ENCODE results near the gene RAB40C. TPM values are rescaled to one million over a fixed set of nuclear protein-coding genes. Genes with fewer than 3 reads are reported as not detected.
A peak's percentile ranks its signal among the peaks of the same experiment; 100 is the strongest.

RAB40C gene
- total RNA-seq, 1 experiment from 2014 or later = 19.9 TPM

DNA sequence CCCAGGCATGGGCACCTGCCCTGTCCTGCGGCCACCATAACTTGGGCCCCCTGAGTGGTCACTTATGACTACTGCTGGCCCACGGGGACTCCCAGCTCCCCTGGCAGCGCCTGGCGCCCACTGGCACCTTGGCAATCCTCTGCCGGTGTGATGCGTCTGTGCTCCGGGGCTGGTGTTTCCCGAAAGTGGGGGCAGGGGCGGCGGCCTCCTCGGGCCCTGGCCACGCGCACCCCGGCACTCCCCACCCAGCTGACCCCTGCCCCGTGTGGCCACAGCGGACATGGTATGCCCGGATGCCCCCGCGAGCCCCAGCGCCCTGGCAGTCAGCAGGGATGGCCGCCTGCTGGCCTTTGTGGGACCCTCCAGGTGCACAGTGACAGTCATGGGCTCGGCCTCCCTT lies 67.6 kb downstream of the RAB40C start:
- no peaks in the 10 kb centered on the region for H3K27me3 ChIP-seq (replicated peaks; ENCODE audit: insufficient read depth, low read depth, low read length, poor library complexity)
- peaks cover 6% of the 10 kb centered on the region for H3K4me1 ChIP-seq (ENCODE audit: insufficient read depth, low read length, poor library complexity, severe bottlenecking)
- ChIA-PET POLR2A (ENCODE audit: low non-redundant PET) (no interaction called here), CTCF (no interaction called here)
- H3K36me3 ChIP-seq (ENCODE audit: insufficient read depth, low read length, poor library complexity, severe bottlenecking) = peaks cover 4% of the 10 kb centered on the region
- no peak for DNase-seq (ENCODE audit: low spot score)
- no peak overlapping the region for H3K4me3 ChIP-seq (ENCODE audit: low read depth, low read length, poor library complexity, severe bottlenecking)
- no peak for TF ChIP-seq EZH2 (IDR thresholded peaks at IDR 0.05; ENCODE audit: borderline replicate concordance, low read depth, low read length, poor library complexity, severe bottlenecking)
- TF ChIP-seq, protein P1, sequence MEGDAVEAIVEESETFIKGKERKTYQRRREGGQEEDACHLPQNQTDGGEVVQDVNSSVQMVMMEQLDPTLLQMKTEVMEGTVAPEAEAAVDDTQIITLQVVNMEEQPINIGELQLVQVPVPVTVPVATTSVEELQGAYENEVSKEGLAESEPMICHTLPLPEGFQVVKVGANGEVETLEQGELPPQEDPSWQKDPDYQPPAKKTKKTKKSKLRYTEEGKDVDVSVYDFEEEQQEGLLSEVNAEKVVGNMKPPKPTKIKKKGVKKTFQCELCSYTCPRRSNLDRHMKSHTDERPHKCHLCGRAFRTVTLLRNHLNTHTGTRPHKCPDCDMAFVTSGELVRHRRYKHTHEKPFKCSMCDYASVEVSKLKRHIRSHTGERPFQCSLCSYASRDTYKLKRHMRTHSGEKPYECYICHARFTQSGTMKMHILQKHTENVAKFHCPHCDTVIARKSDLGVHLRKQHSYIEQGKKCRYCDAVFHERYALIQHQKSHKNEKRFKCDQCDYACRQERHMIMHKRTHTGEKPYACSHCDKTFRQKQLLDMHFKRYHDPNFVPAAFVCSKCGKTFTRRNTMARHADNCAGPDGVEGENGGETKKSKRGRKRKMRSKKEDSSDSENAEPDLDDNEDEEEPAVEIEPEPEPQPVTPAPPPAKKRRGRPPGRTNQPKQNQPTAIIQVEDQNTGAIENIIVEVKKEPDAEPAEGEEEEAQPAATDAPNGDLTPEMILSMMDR (conservative IDR thresholded peaks at IDR 0.05; ENCODE audit: low read depth, low read length) = no peak
- no TSS peak for BruUV-seq (replicated peaks)
- intact Hi-C loops (cut with micrococcal nuclease; ENCODE audit: unreplicated experiment) = no loop called here
- no peaks in the 10 kb centered on the region for H3K9me3 ChIP-seq (ENCODE audit: low read depth, low read length, poor library complexity, severe bottlenecking)
- H3K27ac ChIP-seq (ENCODE audit: low read depth, low read length, poor library complexity, severe bottlenecking) = no peak overlapping the region

DNA sequence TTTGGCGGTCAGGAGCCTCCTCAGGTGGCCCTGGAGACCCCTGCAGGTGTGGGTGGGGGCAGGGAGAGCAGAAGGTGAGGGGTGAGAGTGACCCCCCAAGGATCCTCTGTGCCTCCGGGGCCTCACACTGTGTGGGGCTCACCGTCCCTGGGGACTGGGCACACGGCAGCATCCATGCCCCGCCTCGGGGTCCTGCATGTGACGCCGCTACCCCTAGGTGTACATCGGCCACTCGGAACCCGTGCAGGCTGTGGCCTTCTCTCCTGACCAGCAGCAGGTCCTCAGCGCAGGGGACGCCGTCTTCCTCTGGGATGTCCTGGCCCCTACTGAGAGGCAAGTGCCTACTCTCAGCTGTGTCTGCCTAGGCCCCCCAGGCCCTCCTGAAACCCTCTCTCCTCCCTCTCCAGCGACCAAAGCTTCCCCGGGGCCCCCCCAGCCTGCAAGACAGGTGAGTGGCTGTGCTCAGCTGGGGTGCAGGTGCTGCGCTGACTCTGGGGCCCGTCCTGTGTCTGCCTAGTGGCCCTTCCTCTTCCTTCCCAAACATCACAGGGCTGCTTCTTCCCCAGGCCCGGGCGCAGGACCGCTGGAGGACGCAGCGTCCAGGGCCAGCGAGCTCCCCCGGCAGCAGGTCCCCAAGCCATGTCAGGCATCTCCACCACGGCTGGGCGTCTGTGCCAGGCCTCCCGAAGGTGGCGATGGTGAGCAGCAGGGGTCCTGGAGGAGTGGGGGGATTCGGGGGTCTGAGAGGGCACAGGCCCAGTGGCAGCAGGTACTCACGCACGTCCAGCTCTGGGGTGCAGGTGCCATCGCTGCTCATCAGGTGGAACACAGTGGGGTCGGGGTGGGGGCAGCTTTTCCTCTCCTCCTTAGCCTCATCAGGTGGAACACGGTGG lies 69.1 kb downstream of the RAB40C start:
- Histone ChIP-seq H3K4me1 (ENCODE audit: insufficient read depth, low read length, poor library complexity, severe bottlenecking) (peaks cover 6% of the 10 kb centered on the region), H3K36me3 (ENCODE audit: insufficient read depth, low read length, poor library complexity, severe bottlenecking) (peaks cover 4% of the 10 kb centered on the region), H3K9me3 (ENCODE audit: low read depth, low read length, poor library complexity, severe bottlenecking) (no peaks in the 10 kb centered on the region), H3K27me3 (replicated peaks; ENCODE audit: insufficient read depth, low read depth, low read length, poor library complexity) (no peaks in the 10 kb centered on the region), H3K27ac (ENCODE audit: low read depth, low read length, poor library complexity, severe bottlenecking) (no peak overlapping the region), H3K4me3 (ENCODE audit: low read depth, low read length, poor library complexity, severe bottlenecking) (no peak overlapping the region)
- no TSS peak for BruUV-seq (replicated peaks)
- CTCF ChIA-PET = interaction anchor here (0.6 kb wide), 1 partner anchor 22 kb away, joined by 10 read pairs; no protein-coding TSS in a partner anchor
- intact Hi-C loops (cut with micrococcal nuclease; ENCODE audit: unreplicated experiment) = no loop called here
- POLR2A ChIA-PET (ENCODE audit: low non-redundant PET) = no interaction called here
- DNase-seq (ENCODE audit: low spot score) = no peak
- TF ChIP-seq, protein P1 (conservative IDR thresholded peaks at IDR 0.05; ENCODE audit: low read depth, low read length) = 0 out of 2 replicates have a peak, but pooled peaks have one; percentile 13
- TF ChIP-seq EZH2 (IDR thresholded peaks at IDR 0.05; ENCODE audit: borderline replicate concordance, low read depth, low read length, poor library complexity, severe bottlenecking) = no peak

DNA sequence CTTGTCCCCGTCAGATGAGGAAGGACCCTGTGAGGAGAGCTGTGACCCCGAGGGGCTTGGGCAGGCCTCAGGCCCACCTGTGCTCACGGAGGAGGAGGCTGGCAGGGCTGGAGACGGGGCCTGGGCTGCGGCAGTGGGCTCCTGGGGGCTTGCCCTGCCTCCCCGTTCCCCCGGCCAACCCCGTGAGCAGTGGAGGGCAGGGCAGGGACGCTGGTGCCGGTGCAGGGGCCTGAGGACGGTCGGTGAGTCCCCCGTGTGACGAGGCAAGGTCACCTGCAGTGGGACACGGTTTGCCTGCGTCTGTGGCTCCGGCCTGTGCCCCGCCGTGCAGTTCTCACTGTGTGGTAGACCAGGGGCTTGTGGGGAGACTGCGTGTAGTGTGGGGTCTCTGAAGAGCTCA lies 69.8 kb downstream of the RAB40C start:
- Histone ChIP-seq H3K27me3 (replicated peaks; ENCODE audit: insufficient read depth, low read depth, low read length, poor library complexity) (no peaks in the 10 kb centered on the region), H3K9me3 (ENCODE audit: low read depth, low read length, poor library complexity, severe bottlenecking) (no peaks in the 10 kb centered on the region), H3K27ac (ENCODE audit: low read depth, low read length, poor library complexity, severe bottlenecking) (no peak overlapping the region), H3K4me1 (ENCODE audit: insufficient read depth, low read length, poor library complexity, severe bottlenecking) (peaks cover 6% of the 10 kb centered on the region), H3K4me3 (ENCODE audit: low read depth, low read length, poor library complexity, severe bottlenecking) (no peak overlapping the region), H3K36me3 (ENCODE audit: insufficient read depth, low read length, poor library complexity, severe bottlenecking) (peaks cover 4% of the 10 kb centered on the region)
- TF ChIP-seq, protein P1 (conservative IDR thresholded peaks at IDR 0.05; ENCODE audit: low read depth, low read length) = no peak
- no peak for TF ChIP-seq EZH2 (IDR thresholded peaks at IDR 0.05; ENCODE audit: borderline replicate concordance, low read depth, low read length, poor library complexity, severe bottlenecking)
- CTCF ChIA-PET = no interaction called here
- no TSS peak for BruUV-seq (replicated peaks)
- DNase-seq (ENCODE audit: low spot score) = no peak
- intact Hi-C loops (cut with micrococcal nuclease; ENCODE audit: unreplicated experiment) = no loop called here
- POLR2A ChIA-PET (ENCODE audit: low non-redundant PET) = no interaction called here
